Chondrocyte (in vitro differentiated cells): Measurements from ENCODE around the gene MIS18BP1. TPM values are rescaled to one million over a fixed set of nuclear protein-coding genes. Genes with fewer than 3 reads are reported as not detected.
"Not testable (repeated sequence)": the region's sequence is repeated elsewhere in the genome, so short reads cannot be mapped to it uniquely, and the experiment has no call there.

Experiments
- DNase-seq: peaks from one replicate; pipeline ENCODE4 v3.0.0; 2021; ENCODE audit warnings: mixed read lengths, low spot score
- H3K27ac Mint-ChIP-seq: one replicate; pipeline ENCODE4 v1.8.0; 2021; ENCODE audit warnings: mild to moderate bottlenecking, moderate library complexity, mixed read lengths; ENCODE audit not compliant: unreplicated experiment
- H3K27me3 Mint-ChIP-seq: 2 replicates; pipeline ENCODE4 v1.8.0; 2021; ENCODE audit warnings: low read depth, mixed read lengths
- H3K36me3 Mint-ChIP-seq: 2 replicates; pipeline ENCODE4 v1.8.0; 2021; ENCODE audit warnings: low read depth, mixed read lengths
- H3K4me1 Mint-ChIP-seq: 2 replicates; pipeline ENCODE4 v1.8.0; 2021; ENCODE audit warnings: low read depth, mild to moderate bottlenecking, mixed read lengths
- H3K4me3 Mint-ChIP-seq: one replicate; pipeline ENCODE4 v1.8.0; 2021; ENCODE audit warnings: mild to moderate bottlenecking, moderate library complexity, mixed read lengths; ENCODE audit not compliant: unreplicated experiment
- H3K9me3 Mint-ChIP-seq: 2 replicates; pipeline ENCODE4 v1.8.0; 2021; ENCODE audit warnings: low read depth, mixed read lengths
- long read RNA-seq: library from polyadenylated mRNA; stranded (forward); transcript quantifications from one replicate; pipeline ENCODE4 v2.0.0, GENCODE V29; 2021
- total RNA-seq: library from RNA; stranded (reverse); gene quantifications from 3 replicates; pipeline ENCODE4 v1.2.1, GENCODE V29; 2021
- TF ChIP-seq, protein P1 (sequence below): fragments of 200-600 bp; sonication (generic); IDR thresholded peaks from 2 replicates; pipeline ENCODE4 v1.5.0; 2021; ENCODE audit warnings: antibody characterized with exemption, mild to moderate bottlenecking, moderate library complexity

MIS18BP1 gene
- 9.4 to 11.7 TPM (median 9.8 TPM) in 3 replicates for total RNA-seq
- long read RNA-seq, full-length matches to known transcripts, result 17 of 25 reads
- long read RNA-seq, partial matches to known transcripts, result 3 of 25 reads
- long read RNA-seq, other reads (novel, unspliced or antisense), result 5 of 25 reads

DNA sequence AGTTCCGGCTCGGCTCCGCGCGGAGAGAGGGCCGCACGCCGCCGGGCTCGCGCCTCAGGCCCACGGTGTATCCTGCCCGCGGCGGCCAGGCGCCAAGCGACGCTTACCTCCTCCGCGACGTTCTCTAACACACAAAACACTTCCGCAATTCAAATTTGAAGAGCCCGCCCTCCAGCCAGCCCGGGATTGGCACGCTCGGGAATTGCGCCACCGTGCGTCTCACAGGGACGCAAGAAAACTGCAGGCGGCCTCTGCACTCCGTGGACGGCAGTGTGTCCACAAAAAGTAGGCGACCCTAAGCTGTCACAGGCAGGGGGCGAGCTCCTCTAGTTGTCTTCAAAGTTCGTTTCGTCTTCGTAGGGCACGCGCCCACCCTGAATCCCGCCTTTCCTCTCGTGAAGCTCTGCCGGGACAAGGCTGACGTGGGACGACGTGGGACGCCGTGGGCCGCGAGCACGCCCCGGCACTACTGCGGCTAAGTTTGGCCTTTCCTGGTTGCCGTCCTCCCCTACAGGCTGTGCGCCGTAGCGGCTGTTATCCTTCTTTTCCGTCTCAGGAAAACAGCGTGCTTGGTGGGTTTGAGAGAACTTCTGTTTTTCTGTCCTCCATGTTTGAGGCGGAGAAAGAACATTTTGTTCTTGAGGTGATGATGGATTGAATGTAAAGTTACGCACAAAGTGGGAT is at the start of gene MIS18BP1:
Gene MIS18BP1, minus strand, starts transcription at position 133 of the 684 bp plus-strand sequence. CDS start 5,916 bp downstream, outside the sequence.
- H3K4me3 Mint-ChIP-seq, result peak within 1 kb of the TSS; percentile 93
- no peaks in the 10 kb centered on the region for H3K27me3 Mint-ChIP-seq
- H3K4me1 Mint-ChIP-seq, result peaks cover 23% of the 10 kb centered on the region
- peak; percentile 96 for DNase-seq
- H3K9me3 Mint-ChIP-seq, result peaks cover 11% of the 10 kb centered on the region
- peak within 1 kb of the TSS; percentile 99 for H3K27ac Mint-ChIP-seq
- H3K36me3 Mint-ChIP-seq, result peaks cover 3% of the 10 kb centered on the region
- TF ChIP-seq, protein P1, sequence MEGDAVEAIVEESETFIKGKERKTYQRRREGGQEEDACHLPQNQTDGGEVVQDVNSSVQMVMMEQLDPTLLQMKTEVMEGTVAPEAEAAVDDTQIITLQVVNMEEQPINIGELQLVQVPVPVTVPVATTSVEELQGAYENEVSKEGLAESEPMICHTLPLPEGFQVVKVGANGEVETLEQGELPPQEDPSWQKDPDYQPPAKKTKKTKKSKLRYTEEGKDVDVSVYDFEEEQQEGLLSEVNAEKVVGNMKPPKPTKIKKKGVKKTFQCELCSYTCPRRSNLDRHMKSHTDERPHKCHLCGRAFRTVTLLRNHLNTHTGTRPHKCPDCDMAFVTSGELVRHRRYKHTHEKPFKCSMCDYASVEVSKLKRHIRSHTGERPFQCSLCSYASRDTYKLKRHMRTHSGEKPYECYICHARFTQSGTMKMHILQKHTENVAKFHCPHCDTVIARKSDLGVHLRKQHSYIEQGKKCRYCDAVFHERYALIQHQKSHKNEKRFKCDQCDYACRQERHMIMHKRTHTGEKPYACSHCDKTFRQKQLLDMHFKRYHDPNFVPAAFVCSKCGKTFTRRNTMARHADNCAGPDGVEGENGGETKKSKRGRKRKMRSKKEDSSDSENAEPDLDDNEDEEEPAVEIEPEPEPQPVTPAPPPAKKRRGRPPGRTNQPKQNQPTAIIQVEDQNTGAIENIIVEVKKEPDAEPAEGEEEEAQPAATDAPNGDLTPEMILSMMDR, result peak; percentile 89

DNA sequence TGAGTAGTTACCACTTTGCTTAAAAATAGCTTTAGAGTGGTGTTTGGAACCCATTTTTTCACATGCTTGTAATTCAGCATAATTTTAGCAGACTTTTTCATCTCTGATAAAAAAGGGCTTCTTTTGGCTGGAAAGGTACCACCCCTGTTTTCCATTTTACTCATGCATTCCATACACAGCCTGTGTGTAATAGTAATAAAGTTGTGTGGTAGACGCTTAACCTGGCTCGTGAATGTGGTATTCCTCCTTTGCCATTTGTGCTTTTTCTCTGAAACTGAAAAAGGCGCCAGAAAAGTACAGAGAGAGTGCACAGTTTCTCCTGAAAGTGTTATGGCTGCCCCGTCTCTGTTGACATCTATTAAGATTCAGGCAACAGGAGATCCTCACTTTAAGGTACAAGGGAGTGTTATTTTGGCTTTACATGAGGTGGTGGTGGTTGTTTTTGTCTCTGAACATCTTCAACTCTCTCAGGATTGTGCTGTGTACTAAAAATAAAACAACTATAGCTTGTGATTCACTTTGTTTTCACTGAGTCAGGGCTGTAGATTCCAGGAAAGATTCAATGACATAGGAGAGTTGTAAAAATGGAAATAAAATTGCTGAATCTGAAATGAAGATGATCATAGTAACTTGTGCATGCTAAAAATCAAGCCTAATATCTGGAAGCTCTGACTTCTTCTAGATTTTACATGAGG is 45.6 kb upstream of the MIS18BP1 start:
- H3K4me1 Mint-ChIP-seq, result no peaks in the 10 kb centered on the region
- TF ChIP-seq, protein P1, result no peak
- H3K27me3 Mint-ChIP-seq, result peaks cover 17% of the 10 kb centered on the region
- no peak overlapping the region for H3K4me3 Mint-ChIP-seq
- no peak overlapping the region for H3K27ac Mint-ChIP-seq
- H3K36me3 Mint-ChIP-seq, result no peaks in the 10 kb centered on the region
- no peaks in the 10 kb centered on the region for H3K9me3 Mint-ChIP-seq
- no peak for DNase-seq

DNA sequence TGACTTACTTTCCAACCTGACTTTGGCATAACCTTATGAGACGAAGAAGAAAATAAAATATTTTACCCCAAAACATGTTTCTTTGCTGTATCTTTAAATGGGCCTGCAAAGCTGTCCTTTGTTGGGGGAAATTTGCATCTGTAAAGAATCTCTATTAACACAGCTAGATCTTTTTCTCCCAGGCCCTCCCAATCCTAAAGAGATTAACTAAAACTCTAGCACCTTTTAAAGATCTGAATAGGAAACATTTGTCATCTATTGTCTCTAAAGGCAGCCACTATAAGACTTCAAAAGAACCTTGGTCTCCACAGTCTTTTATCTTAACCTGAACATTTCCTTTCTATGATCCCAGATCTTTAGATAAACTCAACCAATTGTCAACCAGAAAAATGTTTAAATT is 41.8 kb upstream of the MIS18BP1 start:
- H3K36me3 Mint-ChIP-seq, H3K4me3 Mint-ChIP-seq, H3K9me3 Mint-ChIP-seq, H3K4me1 Mint-ChIP-seq, H3K27ac Mint-ChIP-seq, DNase-seq: not testable (repeated sequence)
- H3K27me3 Mint-ChIP-seq, result peaks cover 29% of the 10 kb centered on the region

DNA sequence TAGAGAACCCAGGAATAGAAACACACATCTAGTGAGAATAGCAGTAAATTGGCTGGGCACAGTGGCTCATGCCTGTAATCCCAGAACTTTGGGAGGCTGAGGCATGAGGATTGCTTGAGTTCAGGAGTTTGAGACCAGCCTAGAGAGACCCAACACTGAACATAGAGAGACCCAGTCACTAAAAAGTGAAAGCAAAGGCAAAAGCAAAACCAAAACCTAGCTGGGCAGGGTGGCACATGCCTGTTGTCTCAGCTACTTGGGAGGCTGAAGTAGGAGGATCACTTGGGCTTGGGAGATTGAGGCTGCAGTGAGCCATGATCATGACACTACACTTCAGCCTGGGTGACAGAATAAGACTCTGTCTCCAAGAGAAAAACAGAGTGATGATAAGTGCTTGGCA is 37.5 kb upstream of the MIS18BP1 start:
- TF ChIP-seq, protein P1, result no peak
- H3K27me3 Mint-ChIP-seq, result peaks cover 38% of the 10 kb centered on the region

DNA sequence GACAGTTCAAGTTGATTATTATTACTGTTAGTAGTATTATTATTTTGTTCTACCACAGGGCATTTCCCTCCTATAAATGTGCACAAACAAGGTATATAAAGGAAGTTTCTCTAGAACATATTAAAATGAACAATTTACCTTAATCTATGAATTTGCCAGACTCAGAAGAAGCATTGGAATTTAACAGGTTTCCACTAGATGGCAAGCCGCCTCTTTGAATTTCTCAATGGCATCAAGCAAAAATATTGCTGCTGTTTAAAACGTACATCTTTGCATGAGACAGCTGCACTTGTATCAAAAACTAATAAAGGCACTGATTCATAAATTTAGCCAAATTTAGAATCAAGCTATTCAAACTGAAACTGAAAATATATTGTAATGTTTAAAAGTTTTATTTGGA is 34.6 kb upstream of the MIS18BP1 start:
- peaks cover 20% of the 10 kb centered on the region for H3K27me3 Mint-ChIP-seq
- no peak overlapping the region for H3K4me3 Mint-ChIP-seq
- no peak overlapping the region for H3K27ac Mint-ChIP-seq
- H3K9me3 Mint-ChIP-seq, result no peaks in the 10 kb centered on the region
- no peaks in the 10 kb centered on the region for H3K36me3 Mint-ChIP-seq
- TF ChIP-seq, protein P1, result no peak
- no peaks in the 10 kb centered on the region for H3K4me1 Mint-ChIP-seq
- no peak for DNase-seq

More for the DNA sequence above, 37.5 kb upstream of the MIS18BP1 start:
- Mint-ChIP-seq H3K4me3 (no peak overlapping the region), H3K4me1 (no peaks in the 10 kb centered on the region), H3K36me3 (no peaks in the 10 kb centered on the region), H3K27ac (no peak overlapping the region), H3K9me3 (no peaks in the 10 kb centered on the region)
- no peak for DNase-seq
